ENCODE measurements around the gene SETBP1. TPM values are rescaled to one million over a fixed set of nuclear protein-coding genes. Genes with fewer than 3 reads are reported as not detected.

Gene SETBP1
- total RNA-seq, 1 experiment from 2014 or later, result 0.23 TPM

GRCh38 chr18:44714376-44714775 lies 33.7 kb downstream of the SETBP1 start:
- TF ChIP-seq SIN3A (IDR thresholded peaks at IDR 0.05; ENCODE audit: borderline replicate concordance, insufficient read depth, low read depth, low read length) (no peak), POLR2AphosphoS5 (IDR thresholded peaks at IDR 0.05; ENCODE audit: low read depth, low read length) (no peak), TCF7L2 (IDR thresholded peaks at IDR 0.05; ENCODE audit: low read depth, low read length) (no peak), CTCF (IDR thresholded peaks at IDR 0.05) (no peak), REST (IDR thresholded peaks at IDR 0.05; ENCODE audit: insufficient read depth in 1 of 2, low read depth in 2 of 2, low read length in 1 of 2) (no peak)
- no peak overlapping the region for H3K4me3 ChIP-seq (ENCODE audit: low read depth in 2 of 2, low read length in 2 of 2)
- ChIA-PET POLR2A (no interaction called here), CTCF (no interaction called here)
- no peaks in the 10 kb centered on the region for H3K9me3 ChIP-seq (ENCODE audit: control insufficient read depth, insufficient read depth, low read depth, low read length)
- no TSS peak for BruUV-seq (replicated peaks)
- no peak overlapping the region for H3K27ac ChIP-seq (ENCODE audit: low read length)
- H3K4me1 ChIP-seq (ENCODE audit: control insufficient read depth, insufficient read depth, low read length), result no peaks in the 10 kb centered on the region
- intact Hi-C loops (cut with micrococcal nuclease; ENCODE audit: unreplicated experiment), result no loop called here
- H3K27me3 ChIP-seq (ENCODE audit: control insufficient read depth, insufficient read depth, low read length), result no peaks in the 10 kb centered on the region
- in situ Hi-C loops (cut with HindIII; ENCODE audit: low pct_unique_long_range_greater_than_20kb, low sequenced_read_pairs), result no loop called here
- ATAC-seq, result no peak
- H3K36me3 ChIP-seq (ENCODE audit: control insufficient read depth, insufficient read depth, low read length), result no peaks in the 10 kb centered on the region
- no peak for DNase-seq (ENCODE audit: low read depth, low spot score)

- CTCF ChIA-PET, result no interaction called here
- in situ Hi-C loops (cut with HindIII; ENCODE audit: low pct_unique_long_range_greater_than_20kb, low sequenced_read_pairs) (no loop called here), intact Hi-C loops (cut with micrococcal nuclease; ENCODE audit: unreplicated experiment) (no loop called here)
- no peak overlapping the region for H3K4me3 ChIP-seq (ENCODE audit: low read depth in 2 of 2, low read length in 2 of 2)
- no peaks in the 10 kb centered on the region for H3K9me3 ChIP-seq (ENCODE audit: control insufficient read depth, insufficient read depth, low read depth, low read length)
- POLR2A ChIA-PET, result no interaction called here
- H3K27ac ChIP-seq (ENCODE audit: low read length), result no peak overlapping the region
- H3K27me3 ChIP-seq (ENCODE audit: control insufficient read depth, insufficient read depth, low read length), result no peaks in the 10 kb centered on the region
- H3K36me3 ChIP-seq (ENCODE audit: control insufficient read depth, insufficient read depth, low read length), result no peaks in the 10 kb centered on the region
- no peak for ATAC-seq
- TF ChIP-seq TCF7L2 (IDR thresholded peaks at IDR 0.05; ENCODE audit: low read depth, low read length) (no peak), POLR2AphosphoS5 (IDR thresholded peaks at IDR 0.05; ENCODE audit: low read depth, low read length) (no peak), REST (IDR thresholded peaks at IDR 0.05; ENCODE audit: insufficient read depth in 1 of 2, low read depth in 2 of 2, low read length in 1 of 2) (no peak), CTCF (IDR thresholded peaks at IDR 0.05) (no peak), SIN3A (IDR thresholded peaks at IDR 0.05; ENCODE audit: borderline replicate concordance, insufficient read depth, low read depth, low read length) (no peak)
- BruUV-seq (replicated peaks), result no TSS peak
- H3K4me1 ChIP-seq (ENCODE audit: control insufficient read depth, insufficient read depth, low read length), result no peaks in the 10 kb centered on the region
- no peak for DNase-seq (ENCODE audit: low read depth, low spot score)
Observed at GRCh38 chr18:44715245-44715644, 34.6 kb downstream of the SETBP1 start.
